Dendritic cell treated with granulocyte-macrophage colony-stimulating factor and Interleukin-4, amounts not matched to agents 40 ng/mL and 50 ng/mL, for 4 days (primary cell): Measurements from ENCODE around the gene MSI2.

Experiments
- H3K27ac Mint-ChIP-seq: one replicate; pipeline ENCODE4 v1.8.0; 2022; ENCODE audit warnings: mild to moderate bottlenecking, mixed read lengths
- H3K27me3 Mint-ChIP-seq: one replicate; pipeline ENCODE4 v1.8.0; 2022; ENCODE audit warnings: mild to moderate bottlenecking, mixed read lengths
- H3K36me3 Mint-ChIP-seq: one replicate; pipeline ENCODE4 v1.8.0; 2022; ENCODE audit warnings: low read depth, mixed read lengths
- H3K4me1 Mint-ChIP-seq: one replicate; pipeline ENCODE4 v1.8.0; 2022; ENCODE audit warnings: low read depth, mixed read lengths
- H3K4me3 Mint-ChIP-seq: one replicate; pipeline ENCODE4 v1.8.0; 2022; ENCODE audit warnings: mild to moderate bottlenecking, moderate library complexity, mixed read lengths
- H3K9me3 Mint-ChIP-seq: one replicate; pipeline ENCODE4 v1.8.0; 2022; ENCODE audit warnings: mixed read lengths
- intact Hi-C: fragments of 100-400 bp; cut with micrococcal nuclease; formaldehyde crosslinking; loops from one replicate; pipeline ENCODE4 v1.15.0; 2022

MSI2 gene

GRCh38 chr17:57692770-57693169 lies 436.4 kb downstream of the MSI2 start:
- Mint-ChIP-seq H3K27ac (no peak overlapping the region), H3K36me3 (no peaks in the 10 kb centered on the region), H3K4me1 (no peaks in the 10 kb centered on the region), H3K9me3 (peaks cover 21% of the 10 kb centered on the region), H3K4me3 (no peak overlapping the region), H3K27me3 (no peaks in the 10 kb centered on the region)
- intact Hi-C loops: no loop called here

- peaks cover 21% of the 10 kb centered on the region for H3K9me3 Mint-ChIP-seq
- H3K27me3 Mint-ChIP-seq: no peaks in the 10 kb centered on the region
- H3K4me1 Mint-ChIP-seq: no peaks in the 10 kb centered on the region
- no peaks in the 10 kb centered on the region for H3K36me3 Mint-ChIP-seq
- H3K4me3 Mint-ChIP-seq: no peak overlapping the region
- intact Hi-C loops: no loop called here
- H3K27ac Mint-ChIP-seq: no peak overlapping the region
Measured at GRCh38 chr17:57694051-57694450, 437.7 kb downstream of the MSI2 start.

- H3K36me3 Mint-ChIP-seq: no peaks in the 10 kb centered on the region
- no peak overlapping the region for H3K27ac Mint-ChIP-seq
- peaks cover 21% of the 10 kb centered on the region for H3K9me3 Mint-ChIP-seq
- intact Hi-C loops: no loop called here
- H3K4me1 Mint-ChIP-seq: no peaks in the 10 kb centered on the region
- no peak overlapping the region for H3K4me3 Mint-ChIP-seq
- H3K27me3 Mint-ChIP-seq: no peaks in the 10 kb centered on the region
Measured at GRCh38 chr17:57696050-57696449, 439.7 kb downstream of the MSI2 start.

GRCh38 chr17:57697197-57697596 lies 440.9 kb downstream of the MSI2 start:
- Mint-ChIP-seq H3K4me3 (no peak overlapping the region), H3K4me1 (no peaks in the 10 kb centered on the region), H3K27me3 (no peaks in the 10 kb centered on the region), H3K9me3 (peaks cover 21% of the 10 kb centered on the region), H3K36me3 (no peaks in the 10 kb centered on the region), H3K27ac (no peak overlapping the region)
- intact Hi-C loops: no loop called here

- no peaks in the 10 kb centered on the region for H3K36me3 Mint-ChIP-seq
- intact Hi-C loops: no loop called here
- no peaks in the 10 kb centered on the region for H3K4me1 Mint-ChIP-seq
- H3K27me3 Mint-ChIP-seq: no peaks in the 10 kb centered on the region
- H3K4me3 Mint-ChIP-seq: no peak overlapping the region
- H3K9me3 Mint-ChIP-seq: peaks cover 15% of the 10 kb centered on the region
- no peak overlapping the region for H3K27ac Mint-ChIP-seq
Measured at GRCh38 chr17:57697891-57698711, 441.8 kb downstream of the MSI2 start.

- no peaks in the 10 kb centered on the region for H3K4me1 Mint-ChIP-seq
- peaks cover 9% of the 10 kb centered on the region for H3K9me3 Mint-ChIP-seq
- H3K4me3 Mint-ChIP-seq: no peak overlapping the region
- no peak overlapping the region for H3K27ac Mint-ChIP-seq
- H3K27me3 Mint-ChIP-seq: no peaks in the 10 kb centered on the region
- no peaks in the 10 kb centered on the region for H3K36me3 Mint-ChIP-seq
- intact Hi-C loops: no loop called here
Measured at GRCh38 chr17:57699751-57700219, 443.5 kb downstream of the MSI2 start.

- intact Hi-C loops: no loop called here
- H3K9me3 Mint-ChIP-seq: peaks cover under 1% of the 10 kb centered on the region
- no peaks in the 10 kb centered on the region for H3K27me3 Mint-ChIP-seq
- no peak overlapping the region for H3K27ac Mint-ChIP-seq
- H3K4me3 Mint-ChIP-seq: no peak overlapping the region
- H3K4me1 Mint-ChIP-seq: no peaks in the 10 kb centered on the region
- H3K36me3 Mint-ChIP-seq: no peaks in the 10 kb centered on the region
Measured at GRCh38 chr17:57701124-57701523, 444.8 kb downstream of the MSI2 start.

GRCh38 chr17:57703273-57703672 lies 446.9 kb downstream of the MSI2 start:
- intact Hi-C loops: no loop called here
- no peaks in the 10 kb centered on the region for H3K4me1 Mint-ChIP-seq
- peaks cover 5% of the 10 kb centered on the region for H3K27me3 Mint-ChIP-seq
- H3K36me3 Mint-ChIP-seq: no peaks in the 10 kb centered on the region
- no peak overlapping the region for H3K4me3 Mint-ChIP-seq
- H3K9me3 Mint-ChIP-seq: no peaks in the 10 kb centered on the region
- H3K27ac Mint-ChIP-seq: no peak overlapping the region

- H3K4me1 Mint-ChIP-seq: no peaks in the 10 kb centered on the region
- H3K27me3 Mint-ChIP-seq: peaks cover 5% of the 10 kb centered on the region
- H3K36me3 Mint-ChIP-seq: no peaks in the 10 kb centered on the region
- no peak overlapping the region for H3K4me3 Mint-ChIP-seq
- intact Hi-C loops: no loop called here
- no peaks in the 10 kb centered on the region for H3K9me3 Mint-ChIP-seq
- no peak overlapping the region for H3K27ac Mint-ChIP-seq
Measured at GRCh38 chr17:57704448-57704847, 448.1 kb downstream of the MSI2 start.

GRCh38 chr17:57705921-57706695 lies 449.8 kb downstream of the MSI2 start:
- no peaks in the 10 kb centered on the region for H3K36me3 Mint-ChIP-seq
- H3K4me3 Mint-ChIP-seq: no peak overlapping the region
- H3K27ac Mint-ChIP-seq: no peak overlapping the region
- H3K27me3 Mint-ChIP-seq: peaks cover 5% of the 10 kb centered on the region
- no peaks in the 10 kb centered on the region for H3K4me1 Mint-ChIP-seq
- peaks cover 8% of the 10 kb centered on the region for H3K9me3 Mint-ChIP-seq
- intact Hi-C loops: no loop called here

- Mint-ChIP-seq H3K4me1 (no peaks in the 10 kb centered on the region), H3K27ac (no peak overlapping the region), H3K36me3 (no peaks in the 10 kb centered on the region), H3K4me3 (no peak overlapping the region), H3K9me3 (peaks cover 8% of the 10 kb centered on the region), H3K27me3 (peaks cover 8% of the 10 kb centered on the region)
- intact Hi-C loops: no loop called here
Measured at GRCh38 chr17:57706761-57707160, 450.4 kb downstream of the MSI2 start.

- Mint-ChIP-seq H3K27ac (no peak overlapping the region), H3K9me3 (peaks cover 8% of the 10 kb centered on the region), H3K27me3 (peaks cover 8% of the 10 kb centered on the region), H3K36me3 (no peaks in the 10 kb centered on the region), H3K4me1 (no peaks in the 10 kb centered on the region), H3K4me3 (no peak overlapping the region)
- intact Hi-C loops: no loop called here
Measured at GRCh38 chr17:57707892-57708291, 451.6 kb downstream of the MSI2 start.

- Mint-ChIP-seq H3K4me3 (no peak overlapping the region), H3K27ac (no peak overlapping the region), H3K27me3 (peaks cover 11% of the 10 kb centered on the region), H3K9me3 (peaks cover 8% of the 10 kb centered on the region), H3K4me1 (no peaks in the 10 kb centered on the region), H3K36me3 (no peaks in the 10 kb centered on the region)
- intact Hi-C loops: no loop called here
Measured at GRCh38 chr17:57708410-57708809, 452.1 kb downstream of the MSI2 start.

- Mint-ChIP-seq H3K27me3 (peaks cover 16% of the 10 kb centered on the region), H3K4me1 (no peaks in the 10 kb centered on the region), H3K27ac (no peak overlapping the region), H3K9me3 (peaks cover 8% of the 10 kb centered on the region), H3K36me3 (no peaks in the 10 kb centered on the region), H3K4me3 (no peak overlapping the region)
- intact Hi-C loops: no loop called here
Measured at GRCh38 chr17:57713140-57713539, 456.8 kb downstream of the MSI2 start.
